ENCODE measurements around the gene MMEL1.

The MMEL1 gene

GRCh38 chr1:2589431-2590232, 43.2 kb downstream of the MMEL1 start:
- CTCF ChIA-PET: no interaction called here
- POLR2A ChIA-PET: no interaction called here
- H3K36me3 ChIP-seq (ENCODE audit: control insufficient read depth in 2 of 2, insufficient read depth in 1 of 2, low read length in 2 of 2): peaks cover 0 to 16% of the 10 kb centered on the region in 2 experiments; a peak in 1 of 3 replicates
- no peak overlapping the region for H3K27ac ChIP-seq (ENCODE audit: extremely low read depth, low read depth, low read length)
- no peaks in the 10 kb centered on the region for H3K9me3 ChIP-seq (ENCODE audit: control insufficient read depth, insufficient read depth, low read depth, low read length)
- peaks cover 4% of the 10 kb centered on the region for H3K4me1 ChIP-seq (ENCODE audit: control insufficient read depth, insufficient read depth, low read length)
- H3K4me3 ChIP-seq (ENCODE audit: low read depth, low read length): no peak overlapping the region
- peak; percentile 83 for TF ChIP-seq ZNF600 (tag by site-specific recombination; IDR thresholded peaks at IDR 0.05)
- TF ChIP-seq ZSCAN23 (tag by site-specific recombination; IDR thresholded peaks at IDR 0.05): no peak

GRCh38 chr1:2588661-2589430, 44.0 kb downstream of the MMEL1 start:
- no peaks in the 10 kb centered on the region for H3K9me3 ChIP-seq (ENCODE audit: control insufficient read depth, insufficient read depth, low read depth, low read length)
- no peak overlapping the region for H3K4me3 ChIP-seq (ENCODE audit: low read depth, low read length)
- H3K4me1 ChIP-seq (ENCODE audit: control insufficient read depth, insufficient read depth, low read length): peaks cover 4% of the 10 kb centered on the region
- H3K27ac ChIP-seq (ENCODE audit: extremely low read depth, low read depth, low read length): no peak overlapping the region
- TF ChIP-seq ZNF785 (tag by site-specific recombination; IDR thresholded peaks at IDR 0.05): no peak
- TF ChIP-seq SCRT2 (tag by site-specific recombination; IDR thresholded peaks at IDR 0.05): 0 out of 2 replicates have a peak, but pooled peaks have one; percentile 26
- no peak for TF ChIP-seq ZNF132 (tag by site-specific recombination; IDR thresholded peaks at IDR 0.05; ENCODE audit: borderline replicate concordance)
- no peak for TF ChIP-seq YY1 (tag by site-specific recombination; IDR thresholded peaks at IDR 0.05)
- no peak for TF ChIP-seq ZNF580 (tag by site-specific recombination; IDR thresholded peaks at IDR 0.05)
- no peak for TF ChIP-seq PRDM1 (tag by site-specific recombination; IDR thresholded peaks at IDR 0.05)
- POLR2A ChIA-PET: no interaction called here
- H3K36me3 ChIP-seq (ENCODE audit: control insufficient read depth in 2 of 2, insufficient read depth in 1 of 2, low read length in 2 of 2): peaks cover 0 to 16% of the 10 kb centered on the region in 2 experiments; a peak in 1 of 3 replicates
- CTCF ChIA-PET: no interaction called here

- Histone ChIP-seq H3K4me1 (ENCODE audit: control insufficient read depth, insufficient read depth, low read length) (peaks cover 4% of the 10 kb centered on the region), H3K36me3 (ENCODE audit: control insufficient read depth in 2 of 2, insufficient read depth in 1 of 2, low read length in 2 of 2) (peaks cover 0 to 16% of the 10 kb centered on the region in 2 experiments; a peak in 1 of 3 replicates), H3K27ac (ENCODE audit: extremely low read depth, low read depth, low read length) (no peak overlapping the region), H3K9me3 (ENCODE audit: control insufficient read depth, insufficient read depth, low read depth, low read length) (no peaks in the 10 kb centered on the region), H3K4me3 (ENCODE audit: low read depth, low read length) (no peak overlapping the region)
- CTCF ChIA-PET: no interaction called here
- POLR2A ChIA-PET: no interaction called here
- TF ChIP-seq CTCF (tag by site-specific recombination; IDR thresholded peaks at IDR 0.05) (no peak), ZBTB1 (tag by site-specific recombination; IDR thresholded peaks at IDR 0.05) (no peak), ZNF549 (tag by site-specific recombination; IDR thresholded peaks at IDR 0.05) (no peak), ZNF704 (tag by site-specific recombination; IDR thresholded peaks at IDR 0.05) (no peak)
Measured at GRCh38 chr1:2587860-2588571, 44.8 kb downstream of the MMEL1 start.
